HG03432 (cell line): Measurements from ENCODE around the gene WNK4.

Source experiments
- ATAC-seq: cut with Tn5 transposase; IDR thresholded peaks from one replicate; pipeline ENCODE4 v1.9.1; 2021; ENCODE audit warnings: mild to moderate bottlenecking, moderate library complexity; ENCODE audit not compliant: unreplicated experiment

WNK4 gene

GRCh38 chr17:42833767-42834422 is 53.5 kb downstream of the WNK4 start:
- no peak for ATAC-seq

- no peak for ATAC-seq
Measured at GRCh38 chr17:42835732-42836131, 55.3 kb downstream of the WNK4 start.

- no peak for ATAC-seq
Measured at GRCh38 chr17:42841975-42842685, 61.7 kb downstream of the WNK4 start.

GRCh38 chr17:42843358-42843934 is 63.0 kb downstream of the WNK4 start:
- ATAC-seq, result no peak

- ATAC-seq, result no peak
Measured at GRCh38 chr17:42844271-42844670, 63.9 kb downstream of the WNK4 start, which contains the start of gene AOC2. Gene AOC2, plus strand, starts transcription at chr17:42844580. Its CDS starts 47 bp downstream, at chr17:42844627.

GRCh38 chr17:42844761-42845555 is 64.5 kb downstream of the WNK4 start:
- no peak for ATAC-seq

GRCh38 chr17:42845556-42845917 is 65.1 kb downstream of the WNK4 start:
- ATAC-seq, result no peak

GRCh38 chr17:42845918-42846593 is 65.6 kb downstream of the WNK4 start:
- ATAC-seq, result no peak
